ENCODE data around the gene ZFYVE16. TPM values are rescaled to one million over a fixed set of nuclear protein-coding genes. Genes with fewer than 3 reads are reported as not detected.

Gene ZFYVE16
- polyA plus RNA-seq, 3 donors = 9.4 to 15.8 (median 10.7) TPM

GRCh38 chr5:80507663-80508062 lies 99.8 kb downstream of the ZFYVE16 start:
- H3K4me2 ChIP-seq (replicated peaks; ENCODE audit: extremely low read depth, low read length, poor library complexity, severe bottlenecking) = no peak overlapping the region
- Mint-ChIP-seq H3K4me1 (peaks cover 36% of the 10 kb centered on the region), H3K36me3 (peaks cover 32 to 51% of the 10 kb centered on the region in 2 donors), H3K27ac (peak overlapping the region in 2 of 7 donors; percentile 51 to 58), H3K4me3 (no peak overlapping the region), H3K9me3 (peaks cover 0 to 3% (median 0%) of the 10 kb centered on the region in 7 donors), H3K27me3 (ENCODE audit: low read depth in 3 of 3) (no peaks in the 10 kb centered on the region)
- DNase-seq = no peak
- H3K36me3 ChIP-seq (replicated peaks in 1 of 2; ENCODE audit: control insufficient read depth in 1 of 2, insufficient read depth in 2 of 2, low read length in 2 of 2) = peaks cover 12 to 47% of the 10 kb centered on the region in 2 donors
- peaks cover 26 to 32% of the 10 kb centered on the region in 2 donors for H3K4me1 ChIP-seq (ENCODE audit: control insufficient read depth in 1 of 2, insufficient read depth in 2 of 2, low read length in 2 of 2)
- H3K27ac ChIP-seq (ENCODE audit: low read depth in 1 of 2, low read length in 2 of 2) = no peak overlapping the region
- intact Hi-C loops (cut with micrococcal nuclease) = no loop called here
- H3K27me3 ChIP-seq (ENCODE audit: control insufficient read depth in 2 of 2, insufficient read depth in 2 of 2, low read length in 2 of 2) = no peaks in the 10 kb centered on the region
- no peak overlapping the region for H2AFZ ChIP-seq (ENCODE audit: insufficient read depth, low read depth, low read length, poor library complexity, severe bottlenecking)
- WGBS (ENCODE audit: insufficient coverage) = 75% methylated on average over 2 of the region's 3 CpGs
- H3K9me3 ChIP-seq (replicated peaks in 1 of 2; ENCODE audit: control insufficient read depth in 1 of 2, insufficient read depth in 1 of 2, low read length in 2 of 2) = no peaks in the 10 kb centered on the region
- H4K20me1 ChIP-seq (ENCODE audit: insufficient read depth, low read length) = no peaks in the 10 kb centered on the region
- no peak for TF ChIP-seq CTCF (IDR thresholded peaks at IDR 0.05)
- peaks cover 2% of the 10 kb centered on the region for H3K79me2 ChIP-seq (ENCODE audit: insufficient read depth, low read length)
- no peak overlapping the region for H3K4me3 ChIP-seq (replicated peaks in 1 of 3; ENCODE audit: low read depth in 2 of 3, low read length in 3 of 3)
- H3K9ac ChIP-seq (ENCODE audit: insufficient read depth, low read length, poor library complexity, severe bottlenecking) = no peak overlapping the region

GRCh38 chr5:80508844-80509243 lies 101.0 kb downstream of the ZFYVE16 start:
- Histone ChIP-seq H3K79me2 (ENCODE audit: insufficient read depth, low read length) (peaks cover 2% of the 10 kb centered on the region), H3K9ac (ENCODE audit: insufficient read depth, low read length, poor library complexity, severe bottlenecking) (no peak overlapping the region), H3K27me3 (ENCODE audit: control insufficient read depth in 2 of 2, insufficient read depth in 2 of 2, low read length in 2 of 2) (no peaks in the 10 kb centered on the region), H4K20me1 (ENCODE audit: insufficient read depth, low read length) (no peaks in the 10 kb centered on the region), H3K9me3 (replicated peaks in 1 of 2; ENCODE audit: control insufficient read depth in 1 of 2, insufficient read depth in 1 of 2, low read length in 2 of 2) (no peaks in the 10 kb centered on the region), H3K4me2 (replicated peaks; ENCODE audit: extremely low read depth, low read length, poor library complexity, severe bottlenecking) (no peak overlapping the region), H3K27ac (ENCODE audit: low read depth in 1 of 2, low read length in 2 of 2) (no peak overlapping the region), H2AFZ (ENCODE audit: insufficient read depth, low read depth, low read length, poor library complexity, severe bottlenecking) (no peak overlapping the region), H3K4me1 (ENCODE audit: control insufficient read depth in 1 of 2, insufficient read depth in 2 of 2, low read length in 2 of 2) (peaks cover 19 to 20% of the 10 kb centered on the region in 2 donors), H3K36me3 (replicated peaks in 1 of 2; ENCODE audit: control insufficient read depth in 1 of 2, insufficient read depth in 2 of 2, low read length in 2 of 2) (peaks cover 22 to 59% of the 10 kb centered on the region in 2 donors), H3K4me3 (replicated peaks in 1 of 3; ENCODE audit: low read depth in 2 of 3, low read length in 3 of 3) (no peak overlapping the region)
- DNase-seq = peak in 1 of 3 donors; percentile 6
- Mint-ChIP-seq H3K27me3 (ENCODE audit: low read depth in 3 of 3) (no peaks in the 10 kb centered on the region), H3K4me1 (peaks cover 26% of the 10 kb centered on the region), H3K4me3 (no peak overlapping the region), H3K36me3 (peaks cover 44 to 63% of the 10 kb centered on the region in 2 donors), H3K9me3 (peaks cover 0 to 3% (median 0%) of the 10 kb centered on the region in 7 donors), H3K27ac (peak overlapping the region in 3 of 7 donors; percentile 0 to 68 (median 54))
- WGBS (ENCODE audit: insufficient coverage) = 87% methylated on average over 3 of the region's 6 CpGs
- no peak for TF ChIP-seq CTCF (IDR thresholded peaks at IDR 0.05)
- intact Hi-C loops (cut with micrococcal nuclease) = no loop called here

Measured in CD14-positive monocyte (primary cell).